OCI-LY7 (cell line): Measurements from ENCODE around the gene GSK3A. TPM values are rescaled to one million over a fixed set of nuclear protein-coding genes. Genes with fewer than 3 reads are reported as not detected.

Experiments used
- BruUV-seq: library from RNA; stranded (reverse); fragments of 400-500 nt; replicated peaks from 2 replicates; lab custom pipeline; 2021; lab: Mats Ljungman, UMichigan
- CTCF ChIA-PET: fragments of 300-600 bp; sonication (Branson Sonifier 250); formaldehyde crosslinking; loops from one replicate; lab custom pipeline; 2022; ENCODE audit warnings: antibody characterized with exemption; ENCODE audit not compliant: unreplicated experiment; lab: Charles Lee
- POLR2A ChIA-PET: fragments of 300-600 bp; sonication (Branson Sonifier 250); formaldehyde crosslinking; loops from one replicate; lab custom pipeline; 2022; ENCODE audit warnings: antibody characterized with exemption; lab: Charles Lee
- DNase-seq: peaks from one replicate; pipeline ENCODE4 v3.0.0-alpha.2; 2015; ENCODE audit warnings: low spot score
- H2AFZ ChIP-seq: fragments of 200-600 bp; sonication (generic), shearing (Covaris generic); 2 replicates; pipeline ENCODE4 v1.6.1; 2014; ENCODE audit warnings: mild to moderate bottlenecking, antibody characterized with exemption, low read length, moderate library complexity
- H3K27ac ChIP-seq: fragments of 200-600 bp; sonication (generic); 2 replicates; pipeline ENCODE4 v1.5.1; 2014; ENCODE audit warnings: mixed run types, low read depth, mild to moderate bottlenecking, moderate library complexity, low read length, inconsistent platforms; ENCODE audit not compliant: poor library complexity, severe bottlenecking
- H3K36me3 ChIP-seq: fragments of 200-600 bp; sonication (generic); 2 replicates; pipeline ENCODE4 v1.6.1; 2014; ENCODE audit warnings: mild to moderate bottlenecking, antibody characterized with exemption, low read length, moderate library complexity, mixed read lengths; ENCODE audit not compliant: insufficient read depth
- H3K4me1 ChIP-seq: fragments of 200-600 bp; sonication (generic); 2 replicates; pipeline ENCODE4 v1.5.1; 2014; ENCODE audit warnings: mild to moderate bottlenecking, low read length; ENCODE audit not compliant: insufficient read depth, poor library complexity, severe bottlenecking
- H3K4me2 ChIP-seq: fragments of 200-600 bp; sonication (generic); 2 replicates; pipeline ENCODE4 v1.6.1; 2014; ENCODE audit warnings: mild to moderate bottlenecking, low read length
- H3K4me3 ChIP-seq: fragments of 200-600 bp; sonication (generic); 2 replicates; pipeline ENCODE4 v1.5.1; 2014; ENCODE audit warnings: mild to moderate bottlenecking, low read depth, low read length; ENCODE audit not compliant: poor library complexity, severe bottlenecking
- H3K79me2 ChIP-seq: fragments of 200-600 bp; sonication (generic); 2 replicates; pipeline ENCODE4 v1.6.1; 2016; ENCODE audit warnings: low read depth, mild to moderate bottlenecking, low read length, moderate library complexity, mixed read lengths; ENCODE audit not compliant: insufficient read depth
- H3K9me2 ChIP-seq: fragments of 200-600 bp; sonication (generic); 2 replicates; pipeline ENCODE4 v1.6.1; 2016; ENCODE audit warnings: mild to moderate bottlenecking, low read length, mixed read lengths; ENCODE audit not compliant: insufficient read depth
- H3K9me3 ChIP-seq: fragments of 200-600 bp; sonication (generic); 2 replicates; pipeline ENCODE4 v1.6.1; 2014; ENCODE audit warnings: mild to moderate bottlenecking, mixed run types, low read length, mixed read lengths
- H4K20me1 ChIP-seq: fragments of 200-600 bp; sonication (generic); 2 replicates; pipeline ENCODE4 v1.6.1; 2014; ENCODE audit warnings: mild to moderate bottlenecking, antibody characterized with exemption, low read length, moderate library complexity, mixed read lengths; ENCODE audit not compliant: insufficient read depth
- EZH2phosphoT487 ChIP-seq: fragments of 200-600 bp; sonication (generic); IDR thresholded peaks from 2 replicates; pipeline ENCODE4 v1.6.1; 2018; ENCODE audit warnings: low read depth, borderline replicate concordance, mild to moderate bottlenecking, mixed run types, antibody characterized with exemption, low read length, moderate library complexity, mixed read lengths
- intact Hi-C: fragments of 100-400 bp; cut with micrococcal nuclease; formaldehyde crosslinking; loops from one replicate; pipeline ENCODE4 v1.10.0; 2022; ENCODE audit not compliant: unreplicated experiment
- total RNA-seq, 2 experiments: library from RNA; depleted of rRNA in 1 of 2; stranded (reverse); fragments of >200 nt in 1 of 2; shearing (Covaris generic) in 1 of 2; gene quantifications; 2 replicates each; pipeline ENCODE4 v1.2.3, GENCODE V29; 2014 to 2022
- TF ChIP-seq, protein P1 (sequence below): fragments of 200-600 bp; sonication (generic); conservative IDR thresholded peaks from 2 replicates; pipeline ENCODE4 v1.5.1; 2014; ENCODE audit warnings: mild to moderate bottlenecking, antibody characterized with exemption, low read length, moderate library complexity, mixed read lengths

Gene GSK3A
- total RNA-seq, 2 experiments from 2014 or later, result 20.9 to 29.2 TPM

DNA sequence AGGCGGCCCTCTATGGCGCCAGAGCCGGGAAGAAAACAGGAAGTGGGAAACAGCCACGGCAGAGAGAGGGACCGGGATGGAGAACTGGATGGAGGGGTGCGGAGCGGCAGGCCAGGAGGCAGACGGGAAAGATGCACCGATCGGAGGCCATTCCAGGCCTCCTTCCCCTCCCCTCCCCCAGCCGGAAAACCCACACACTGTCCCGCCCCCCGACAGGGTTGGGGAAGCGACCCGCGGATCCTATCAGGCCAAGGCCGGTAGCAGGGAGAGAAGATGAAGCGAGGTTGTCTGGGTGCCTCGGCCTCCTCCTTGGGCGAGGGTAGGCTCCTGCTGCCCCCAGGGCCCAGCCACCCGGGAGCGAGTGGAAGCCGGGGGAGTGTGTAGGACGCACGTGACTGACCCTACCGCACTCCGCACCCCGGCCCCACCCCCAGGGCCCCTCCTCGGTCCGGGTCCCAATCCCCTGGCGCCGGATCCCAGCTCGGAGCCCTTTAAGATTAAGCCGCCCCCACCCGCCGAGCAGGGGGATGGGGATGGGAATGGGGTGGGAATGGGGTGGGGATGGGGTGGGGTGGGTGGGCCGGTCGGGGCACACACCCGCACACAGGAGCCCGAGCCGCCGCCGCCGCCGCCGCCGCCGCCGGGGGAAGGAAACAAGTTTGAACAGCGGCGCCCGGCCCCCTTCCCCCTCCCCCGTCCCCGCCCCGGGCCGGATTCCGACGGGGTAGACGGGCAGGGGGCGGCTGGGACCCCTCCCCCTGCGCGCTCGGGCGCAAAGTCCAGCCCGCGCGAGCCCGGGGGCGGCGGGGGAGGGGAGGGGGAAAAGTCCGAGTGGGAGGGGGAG is 11.1 kb upstream of the GSK3A start:
- Histone ChIP-seq H3K79me2 (peaks cover 28% of the 10 kb centered on the region; the same call in 1 of the 2 replicates), H3K9me2 (no peaks in the 10 kb centered on the region), H3K4me3 (peak overlapping the region; percentile 99), H3K4me1 (peaks cover 25% of the 10 kb centered on the region), H4K20me1 (no peaks in the 10 kb centered on the region; the same call in 1 of the 2 replicates), H3K36me3 (peaks cover 12% of the 10 kb centered on the region), H3K27ac (peak overlapping the region; percentile 77), H3K4me2 (peak overlapping the region; percentile 88), H2AFZ (peak overlapping the region; percentile 20; the same call in 1 of the 2 replicates), H3K9me3 (no peaks in the 10 kb centered on the region)
- BruUV-seq, result no TSS peak
- TF ChIP-seq, protein P1, sequence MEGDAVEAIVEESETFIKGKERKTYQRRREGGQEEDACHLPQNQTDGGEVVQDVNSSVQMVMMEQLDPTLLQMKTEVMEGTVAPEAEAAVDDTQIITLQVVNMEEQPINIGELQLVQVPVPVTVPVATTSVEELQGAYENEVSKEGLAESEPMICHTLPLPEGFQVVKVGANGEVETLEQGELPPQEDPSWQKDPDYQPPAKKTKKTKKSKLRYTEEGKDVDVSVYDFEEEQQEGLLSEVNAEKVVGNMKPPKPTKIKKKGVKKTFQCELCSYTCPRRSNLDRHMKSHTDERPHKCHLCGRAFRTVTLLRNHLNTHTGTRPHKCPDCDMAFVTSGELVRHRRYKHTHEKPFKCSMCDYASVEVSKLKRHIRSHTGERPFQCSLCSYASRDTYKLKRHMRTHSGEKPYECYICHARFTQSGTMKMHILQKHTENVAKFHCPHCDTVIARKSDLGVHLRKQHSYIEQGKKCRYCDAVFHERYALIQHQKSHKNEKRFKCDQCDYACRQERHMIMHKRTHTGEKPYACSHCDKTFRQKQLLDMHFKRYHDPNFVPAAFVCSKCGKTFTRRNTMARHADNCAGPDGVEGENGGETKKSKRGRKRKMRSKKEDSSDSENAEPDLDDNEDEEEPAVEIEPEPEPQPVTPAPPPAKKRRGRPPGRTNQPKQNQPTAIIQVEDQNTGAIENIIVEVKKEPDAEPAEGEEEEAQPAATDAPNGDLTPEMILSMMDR, result no peak
- TF ChIP-seq EZH2phosphoT487, result no peak
- ChIA-PET POLR2A (interaction anchor here (0.7 kb wide), 1 partner anchor 11 kb away, joined by 3 read pairs; no protein-coding TSS in a partner anchor), CTCF (no interaction called here)
- DNase-seq, result peak; percentile 62
- intact Hi-C loops, result no loop called here

DNA sequence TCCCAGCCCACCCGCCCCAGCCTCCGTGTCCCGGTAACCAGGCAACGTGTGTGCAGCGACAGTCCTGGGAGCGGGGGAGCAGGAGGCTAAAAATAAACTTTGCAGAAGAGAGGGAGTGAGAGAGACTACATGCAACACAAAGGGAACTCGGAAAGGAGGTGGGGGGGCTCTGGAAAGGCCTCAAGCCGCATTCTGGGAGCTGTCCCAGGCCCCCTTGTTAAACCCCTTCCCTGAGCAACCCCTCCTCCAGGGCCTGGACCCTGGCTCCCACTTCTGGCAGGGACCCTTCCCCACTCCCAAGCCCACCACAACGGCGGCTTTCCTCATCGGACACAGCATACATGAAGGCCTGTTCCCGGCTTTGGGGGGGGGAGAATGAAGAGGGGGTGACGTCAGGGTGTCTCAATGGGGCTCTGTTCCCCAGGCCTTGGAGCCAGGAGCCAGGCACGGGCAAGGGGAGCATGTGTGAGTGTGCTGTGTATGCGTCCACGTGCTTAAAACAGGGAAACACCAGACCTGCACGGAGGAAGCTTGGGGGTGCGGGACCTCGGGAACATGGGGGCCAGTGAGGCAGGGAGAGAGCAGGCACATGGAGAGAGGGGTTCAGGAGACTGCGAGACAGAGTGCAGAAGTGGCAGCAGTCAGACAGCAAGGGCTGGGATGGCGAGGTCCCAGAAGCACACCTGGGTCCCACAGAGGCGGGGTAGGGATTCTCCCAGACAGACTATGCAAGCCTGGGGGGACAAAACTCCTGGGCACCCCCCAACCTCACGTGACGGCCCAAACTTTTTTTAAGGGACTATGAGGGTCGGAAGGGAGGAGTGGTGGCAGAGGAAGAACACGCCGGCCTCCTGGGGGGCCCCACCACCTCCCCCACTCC is 10.2 kb upstream of the GSK3A start:
- no peaks in the 10 kb centered on the region; the same call in 1 of the 2 replicates for H4K20me1 ChIP-seq
- H3K9me3 ChIP-seq, result no peaks in the 10 kb centered on the region
- no peaks in the 10 kb centered on the region for H3K9me2 ChIP-seq
- peaks cover 28% of the 10 kb centered on the region; the same call in 1 of the 2 replicates for H3K79me2 ChIP-seq
- H3K4me1 ChIP-seq, result peaks cover 25% of the 10 kb centered on the region
- BruUV-seq, result TSS peak; percentile 48
- DNase-seq, result no peak
- peak overlapping the region; percentile 42 for H3K27ac ChIP-seq
- CTCF ChIA-PET, result no interaction called here
- peak overlapping the region; percentile 87 for H3K4me2 ChIP-seq
- intact Hi-C loops, result no loop called here
- H2AFZ ChIP-seq, result no peak overlapping the region
- TF ChIP-seq, protein P1, result no peak
- TF ChIP-seq EZH2phosphoT487, result no peak
- POLR2A ChIA-PET, result interaction anchor here (0.6 to 0.7 kb wide), 2 partner anchors 9 to 10 kb away, joined by 3 read pairs; no protein-coding TSS in a partner anchor
- H3K4me3 ChIP-seq, result peak overlapping the region; percentile 99
- H3K36me3 ChIP-seq, result peaks cover 15% of the 10 kb centered on the region
